Measurements from ENCODE around the gene MS4A12. TPM values are rescaled to one million over a fixed set of nuclear protein-coding genes. Genes with fewer than 3 reads are reported as not detected.

The MS4A12 gene
- total and polyA plus RNA-seq, 2 donors (not counting 1 experiment from before 2014, with no cell fraction given), result not detected

DNA sequence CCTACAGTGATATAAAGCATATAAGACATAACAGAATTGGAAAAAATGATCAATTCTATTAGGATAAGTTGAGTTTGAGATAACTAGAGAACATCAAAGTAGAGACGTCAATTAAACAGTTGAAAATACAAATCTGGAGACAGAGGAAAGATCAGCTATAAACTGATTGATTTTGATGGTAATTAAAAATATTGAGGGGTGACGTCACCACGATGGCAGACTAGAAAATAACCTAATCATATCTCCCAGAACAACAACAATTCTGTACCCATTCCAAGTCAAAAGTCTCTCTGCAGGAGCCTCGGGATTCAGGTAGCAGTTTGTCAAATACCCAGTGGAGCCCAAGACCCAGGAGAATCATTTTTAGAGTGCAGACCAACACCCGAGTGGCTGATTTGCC lies 51.5 kb downstream of the MS4A12 start:
- H3K4me3 ChIP-seq (replicated peaks in 1 of 4; ENCODE audit: control extremely low read depth in 1 of 4, insufficient read depth in 1 of 4, low read depth in 3 of 4, low read length in 4 of 4), result no peak overlapping the region
- H3K4me1 ChIP-seq (ENCODE audit: control insufficient read depth, extremely low read depth, insufficient read depth, low read length), result no peaks in the 10 kb centered on the region
- H3K9ac ChIP-seq (ENCODE audit: insufficient read depth, low read length), result no peak overlapping the region
- TF ChIP-seq CTCF (conservative IDR thresholded peaks at IDR 0.05 in 1 of 2, IDR thresholded peaks at IDR 0.05 in 1 of 2; ENCODE audit: low read depth in 1 of 2, low read length in 2 of 2), result no peak
- TF ChIP-seq EZH2 (IDR thresholded peaks at IDR 0.05; ENCODE audit: low read length, missing control alignments), result no peak
- no peak overlapping the region for H3K27ac ChIP-seq (ENCODE audit: insufficient read depth, low read length)
- H3K4me2 ChIP-seq (ENCODE audit: extremely low read depth, insufficient read depth, low read length), result no peak overlapping the region
- no peaks in the 10 kb centered on the region for H3K27me3 ChIP-seq (ENCODE audit: control insufficient read depth, insufficient read depth, low read length)
- H3K36me3 ChIP-seq (ENCODE audit: control insufficient read depth, insufficient read depth, low read length), result no peaks in the 10 kb centered on the region
- H3K79me2 ChIP-seq (ENCODE audit: control insufficient read depth, insufficient read depth, low read length), result no peaks in the 10 kb centered on the region
- H4K20me1 ChIP-seq (ENCODE audit: control insufficient read depth, extremely low read depth, insufficient read depth, low read length), result no peaks in the 10 kb centered on the region
- H2AFZ ChIP-seq (ENCODE audit: low read length), result no peak overlapping the region
- H3K9me3 ChIP-seq (ENCODE audit: control insufficient read depth, insufficient read depth, low read depth, low read length), result no peaks in the 10 kb centered on the region
- no peak for DNase-seq (ENCODE audit: low read depth in 2 of 2)

Other genes with a start within 250 kb of the MS4A12 start
- not detected in 2 replicates for gene MS4A4E, start 249.6 kb upstream of the MS4A12 start, total RNA-seq
- not detected in 2 replicates for gene MS4A4E, start 249.6 kb upstream of the MS4A12 start, polyA plus RNA-seq
- not detected in 2 replicates for gene MS4A4A, start 212.1 kb upstream of the MS4A12 start, total RNA-seq
- gene MS4A4A, start 212.1 kb upstream of the MS4A12 start, polyA plus RNA-seq, result not detected in 2 replicates
- not detected in 2 replicates for gene MS4A6E, start 165.5 kb upstream of the MS4A12 start, total RNA-seq
- gene MS4A6E, start 165.5 kb upstream of the MS4A12 start, polyA plus RNA-seq, result not detected in 2 replicates
- 0.26 TPM in 1 of 2 replicates, not detected in the other for gene MS4A7, start 114.2 kb upstream of the MS4A12 start, total RNA-seq
- not detected in 2 replicates for gene MS4A7, start 114.2 kb upstream of the MS4A12 start, polyA plus RNA-seq
- not detected in 2 replicates for gene MS4A14, start 96.3 kb upstream of the MS4A12 start, total RNA-seq
- gene MS4A14, start 96.3 kb upstream of the MS4A12 start, polyA plus RNA-seq, result not detected in 2 replicates
- gene MS4A5, start 63.2 kb upstream of the MS4A12 start, total RNA-seq, result not detected in 2 replicates
- gene MS4A5, start 63.2 kb upstream of the MS4A12 start, polyA plus RNA-seq, result not detected in 2 replicates
- not detected in 2 replicates for gene MS4A1, start 36.9 kb upstream of the MS4A12 start, total RNA-seq
- gene MS4A1, start 36.9 kb upstream of the MS4A12 start, polyA plus RNA-seq, result not detected in 2 replicates
- not detected in 2 replicates for gene MS4A13, start 22.6 kb downstream of the MS4A12 start, total RNA-seq
- not detected in 2 replicates for gene MS4A13, start 22.6 kb downstream of the MS4A12 start, polyA plus RNA-seq
- not detected in 2 replicates for gene MS4A8, start 206.8 kb downstream of the MS4A12 start, total RNA-seq
- gene MS4A8, start 206.8 kb downstream of the MS4A12 start, polyA plus RNA-seq, result not detected in 2 replicates
- gene MS4A18, start 231.9 kb downstream of the MS4A12 start, total RNA-seq, result not detected in 2 replicates
- gene MS4A18, start 231.9 kb downstream of the MS4A12 start, polyA plus RNA-seq, result not detected in 2 replicates